CD4-positive, alpha-beta T cell treated with Interleukin-17A for 1 hour (primary cell): ENCODE results near the gene FAM20C.
"Not testable (repeated sequence)": the region's sequence is repeated elsewhere in the genome, so short reads cannot be mapped to it uniquely, and the experiment has no call there.

Source experiments
- DNase-seq: peaks from one replicate; pipeline ENCODE4 v3.0.0-alpha.2; 2020

FAM20C gene

DNA sequence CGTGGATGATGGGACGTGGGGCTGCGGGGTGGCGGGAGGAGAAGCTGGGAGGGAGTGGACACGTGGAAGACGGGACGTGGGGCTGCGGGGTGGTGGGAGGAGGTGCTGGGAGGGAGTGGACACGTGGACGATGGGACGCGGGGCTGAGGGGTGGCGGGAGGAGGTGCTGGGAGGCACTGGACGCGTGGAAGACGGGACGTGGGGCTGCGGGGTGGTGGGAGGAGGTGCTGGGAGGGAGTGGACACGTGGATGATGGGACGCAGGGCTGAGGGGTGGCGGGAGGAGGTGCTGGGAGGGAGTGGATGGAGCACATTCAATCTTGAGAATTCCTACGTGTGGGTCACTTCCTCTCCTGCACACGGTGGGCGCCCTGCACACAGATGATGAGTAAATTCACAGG lies 104.8 kb downstream of the FAM20C start:
- DNase-seq: not testable (repeated sequence)

GRCh38 chr7:297611-298374 lies 105.4 kb downstream of the FAM20C start:
- DNase-seq: no peak

- DNase-seq: no peak
These were observed 106.0 kb downstream of the FAM20C start for GRCh38 chr7:298375-298702.

DNA sequence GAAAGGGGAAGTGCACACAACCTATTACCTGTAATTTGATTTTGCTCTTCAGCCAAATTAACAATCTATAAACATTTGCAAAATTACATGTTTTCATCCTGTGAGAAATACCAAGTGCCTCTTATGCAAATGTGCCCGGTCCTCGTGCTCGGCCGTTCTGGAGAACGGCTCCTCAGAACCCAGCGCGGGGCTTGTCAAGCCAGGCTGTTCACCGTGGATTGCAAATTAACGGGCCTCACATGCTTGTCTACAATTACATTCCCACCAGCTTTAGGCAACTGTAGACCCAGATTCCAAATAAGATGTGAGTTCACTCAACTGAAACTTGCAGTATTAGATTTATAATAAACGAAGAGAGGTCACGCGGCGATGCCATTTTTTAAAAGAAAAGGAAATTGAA lies 106.4 kb downstream of the FAM20C start:
- no peak for DNase-seq

GRCh38 chr7:299169-299568 lies 106.8 kb downstream of the FAM20C start:
- DNase-seq: no peak

- no peak for DNase-seq
These were observed 107.3 kb downstream of the FAM20C start for GRCh38 chr7:299628-300027.

DNA sequence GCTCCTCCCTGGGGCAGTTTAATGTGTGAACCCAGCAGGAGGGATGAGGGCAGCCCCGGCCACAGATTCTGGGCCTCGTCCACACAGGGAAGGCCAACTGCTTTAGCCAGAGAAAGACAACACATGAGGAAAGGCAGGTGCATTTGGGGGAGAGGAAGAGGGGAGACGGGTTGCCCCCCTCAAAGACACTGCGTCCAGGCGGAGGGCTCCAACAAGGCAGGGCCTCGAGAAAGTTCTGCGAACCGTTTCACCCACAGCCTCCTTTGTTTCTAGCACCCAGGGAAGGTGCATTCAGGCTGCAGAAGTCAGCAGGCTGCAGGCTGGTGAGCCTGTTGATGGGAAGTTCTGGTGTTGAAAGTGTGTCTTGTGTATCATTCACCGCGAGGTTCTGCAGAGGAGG lies 107.7 kb downstream of the FAM20C start:
- DNase-seq: no peak

GRCh38 chr7:300546-301290 lies 108.3 kb downstream of the FAM20C start:
- DNase-seq: no peak

DNA sequence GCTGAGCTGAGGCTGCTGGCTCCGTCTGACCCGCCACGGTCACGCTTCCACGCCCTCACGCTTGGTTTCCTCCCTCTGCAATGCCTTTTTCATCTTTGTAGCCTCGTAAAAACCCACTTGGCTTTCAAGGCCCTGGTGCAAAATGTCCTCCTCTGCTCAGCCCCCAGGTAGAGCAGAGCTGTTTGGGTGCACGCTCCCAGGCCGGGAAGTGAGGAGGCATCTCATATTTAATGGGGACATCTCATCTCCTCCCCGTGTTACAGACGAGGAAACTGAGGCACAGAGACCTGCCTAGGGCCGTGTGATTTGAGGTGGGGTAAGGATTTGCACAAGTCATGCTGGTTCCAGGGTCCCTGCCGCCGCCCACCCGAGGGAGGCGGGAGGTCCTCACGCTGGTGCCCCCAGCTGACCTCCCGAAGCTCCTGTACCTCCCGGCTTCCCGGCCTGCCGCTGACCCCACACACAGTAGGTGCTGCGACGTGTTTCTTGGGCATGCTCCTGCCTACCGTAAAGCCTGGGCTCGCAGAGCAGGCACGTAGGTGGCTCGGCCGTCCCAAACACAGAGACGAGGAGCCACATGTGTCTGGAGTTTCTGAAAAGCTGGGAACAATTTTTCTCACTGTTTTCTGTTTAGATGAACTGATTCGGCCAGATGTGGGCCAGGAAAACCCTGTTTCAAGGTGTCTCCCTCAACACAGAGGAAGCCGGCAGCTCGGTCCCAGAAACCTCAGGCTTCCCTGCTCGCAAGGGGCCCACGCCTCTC lies 109.1 kb downstream of the FAM20C start:
- DNase-seq: no peak

DNA sequence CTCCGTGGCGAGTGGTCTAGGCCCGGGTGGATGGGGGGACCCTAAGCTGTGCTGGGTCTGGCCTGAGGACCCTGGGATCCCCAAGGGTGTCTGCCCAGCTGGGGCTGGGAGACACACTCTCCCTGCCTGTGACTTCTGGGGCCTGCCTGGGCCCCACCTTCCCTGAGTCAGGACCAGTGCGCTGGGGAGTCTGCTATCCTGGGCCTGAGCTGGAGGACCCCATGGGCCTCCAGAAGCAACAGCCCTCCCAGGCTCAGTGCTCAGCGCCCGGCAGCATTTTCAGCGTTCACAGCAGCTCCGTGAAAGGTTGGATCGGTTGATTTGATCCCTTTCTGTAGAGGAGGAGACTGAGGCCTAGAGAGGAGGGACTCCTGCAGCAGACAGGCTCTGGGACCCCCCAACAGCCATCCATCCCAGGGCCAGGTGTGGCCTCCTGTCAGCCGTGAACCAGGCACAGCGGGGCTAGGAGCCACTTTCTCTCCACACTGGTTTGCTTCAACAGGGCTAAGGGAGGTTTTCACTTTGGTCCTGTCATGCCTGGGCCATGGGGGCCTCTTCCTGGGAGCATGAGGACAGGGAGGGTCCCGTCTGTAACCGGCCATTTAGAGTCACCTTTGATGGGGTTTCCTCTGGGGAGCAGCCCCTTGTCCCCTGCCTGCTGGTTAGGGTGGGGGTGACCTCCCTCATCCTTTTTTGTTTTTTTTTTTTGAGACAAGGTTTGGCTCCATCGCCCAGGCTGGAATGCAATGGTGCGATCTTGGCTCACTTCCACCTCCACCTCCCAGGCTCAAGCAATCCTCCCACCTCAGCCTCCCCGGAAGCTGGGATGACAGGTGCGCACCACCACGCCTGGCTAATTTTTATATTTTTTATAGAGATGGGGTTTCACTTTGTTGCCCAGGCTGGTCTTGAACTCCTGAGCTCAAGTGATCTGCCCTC lies 110.0 kb downstream of the FAM20C start:
- DNase-seq: no peak

- DNase-seq: no peak
These were observed 111.1 kb downstream of the FAM20C start for GRCh38 chr7:303425-303824.

- no peak for DNase-seq
These were observed 111.7 kb downstream of the FAM20C start for GRCh38 chr7:303884-304573.

DNA sequence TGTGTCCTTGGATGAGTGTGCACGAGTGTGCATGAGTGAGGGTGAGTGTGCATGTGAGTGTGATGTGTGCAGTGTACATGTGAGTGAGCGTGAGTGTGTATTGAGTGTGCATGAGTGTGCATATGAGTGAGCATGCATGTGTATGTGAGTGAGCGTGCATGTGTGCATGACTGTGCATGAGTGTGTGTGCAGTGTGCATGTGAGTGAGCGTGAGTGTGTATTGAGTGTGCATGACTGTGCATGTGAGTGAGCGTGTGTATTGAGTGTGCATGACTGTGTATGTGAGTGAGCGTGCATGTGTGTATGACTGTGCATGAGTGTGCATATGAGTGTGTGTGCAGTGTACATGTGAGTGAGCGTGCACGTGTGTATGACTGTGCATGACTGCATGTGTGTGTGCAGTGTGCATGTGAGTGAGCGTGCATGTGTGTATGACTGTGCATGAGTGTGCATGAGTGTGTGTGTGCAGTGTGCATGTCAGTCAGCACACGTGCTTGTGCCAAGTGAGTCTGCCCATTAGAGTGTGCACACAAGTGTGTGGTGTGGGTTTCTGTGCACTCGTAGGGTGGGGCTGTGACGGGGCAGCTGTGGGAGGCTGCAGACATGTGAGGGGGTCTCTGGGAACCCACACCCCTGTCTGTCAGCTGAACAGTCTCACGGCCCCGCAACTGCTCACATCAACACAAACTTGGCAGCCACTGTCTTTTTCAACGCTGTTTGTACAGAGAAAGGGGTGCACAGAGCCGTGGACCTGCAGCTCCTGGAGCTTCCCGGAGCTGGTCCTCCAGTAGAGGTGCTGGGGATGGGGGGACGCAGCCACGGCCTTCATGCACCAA lies 112.4 kb downstream of the FAM20C start:
- no peak for DNase-seq

DNA sequence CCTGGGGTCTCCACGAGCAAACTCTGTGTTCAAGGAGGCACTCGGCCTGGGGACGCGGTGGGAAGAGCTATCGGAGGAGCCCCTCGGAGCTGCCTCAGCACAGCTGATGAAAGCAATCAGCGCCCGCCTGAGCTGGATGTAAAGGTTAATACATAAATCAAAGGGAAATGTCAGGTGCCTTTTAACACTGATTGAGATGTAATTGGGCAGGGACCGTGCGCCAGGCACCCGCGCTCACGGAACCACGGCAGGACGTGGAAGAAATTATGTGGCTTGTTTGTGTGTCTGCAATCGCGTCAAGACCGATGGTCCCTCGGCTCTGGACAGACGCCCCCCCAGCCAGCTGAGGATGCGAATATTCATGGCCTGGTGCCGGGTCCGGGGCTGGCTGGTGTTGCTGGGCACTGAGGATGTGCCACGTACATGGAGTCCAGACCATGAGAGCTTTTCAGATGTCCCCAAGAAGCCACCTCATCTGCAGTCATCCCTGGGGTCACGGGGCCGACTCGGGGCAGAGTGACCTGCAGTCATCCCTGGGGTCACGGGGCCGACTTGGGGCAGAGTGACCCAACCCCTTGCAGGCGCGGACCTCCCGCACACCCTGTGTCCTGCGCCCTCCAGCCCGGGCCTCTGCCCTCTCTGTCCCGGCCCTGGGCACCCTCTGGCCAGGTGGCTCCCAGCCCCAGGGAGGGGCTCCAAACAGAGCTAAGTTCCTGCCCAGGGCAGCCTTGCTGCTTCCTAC lies 113.2 kb downstream of the FAM20C start:
- no peak for DNase-seq

DNA sequence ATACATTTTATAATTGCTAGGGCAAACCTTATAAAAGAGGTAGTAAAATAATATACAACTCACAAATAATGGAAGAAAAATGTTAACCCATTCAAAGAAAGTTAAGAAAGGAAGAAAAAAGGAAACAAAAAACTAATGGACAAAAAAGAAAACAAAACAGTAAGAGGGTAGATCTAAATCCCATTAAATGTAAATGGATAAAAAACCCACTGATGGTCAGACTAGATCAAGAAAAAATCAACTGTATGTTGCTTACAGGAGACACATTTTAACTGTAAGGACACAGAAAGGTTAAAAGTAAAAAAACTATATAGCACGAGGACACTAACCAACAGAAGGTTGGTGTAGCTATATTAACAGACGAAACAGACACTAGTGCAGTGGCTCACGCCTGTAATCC lies 115.6 kb downstream of the FAM20C start:
- no peak for DNase-seq

DNA sequence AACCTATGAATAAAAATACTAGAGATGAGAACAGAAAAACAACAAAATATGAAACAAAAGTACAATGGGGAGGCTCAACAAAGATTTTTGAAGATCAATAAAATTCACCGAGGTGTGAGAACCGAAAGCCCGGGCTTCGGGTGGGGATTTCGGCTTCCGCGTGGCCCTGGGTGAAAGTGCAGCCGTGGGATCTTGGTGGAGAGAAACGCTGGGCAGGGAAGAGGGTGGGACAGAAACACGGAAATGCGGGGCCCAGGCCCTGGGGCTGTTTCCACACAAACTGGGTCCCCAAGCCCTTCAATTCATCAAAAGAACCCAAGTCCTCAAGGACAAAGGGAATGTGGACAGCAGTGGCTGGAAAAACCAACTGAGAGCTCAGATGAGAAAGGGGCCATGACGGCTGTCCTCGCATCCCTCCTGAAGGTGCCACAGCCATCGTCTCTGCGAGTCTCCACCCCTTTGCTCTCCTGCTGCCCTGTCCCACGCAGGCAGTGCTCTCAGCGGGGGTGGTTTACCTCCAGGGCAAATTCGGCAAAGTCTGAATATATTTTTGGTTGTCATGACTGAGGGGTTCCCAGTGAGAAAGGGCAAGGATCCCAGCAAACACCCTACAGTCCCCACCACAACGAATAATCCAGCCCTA lies 117.3 kb downstream of the FAM20C start:
- DNase-seq: no peak
